Measurements from ENCODE around the gene PITX3.

PITX3 gene

GRCh38 chr10:102247734-102248133 lies 6.4 kb upstream of the PITX3 start:
- Histone ChIP-seq H3K4me3 (ENCODE audit: low read length) (no peak overlapping the region), H3K27me3 (ENCODE audit: control insufficient read depth, insufficient read depth, low read length) (no peaks in the 10 kb centered on the region), H3K4me1 (ENCODE audit: control insufficient read depth, insufficient read depth, low read length) (peaks cover 24% of the 10 kb centered on the region), H3K9ac (ENCODE audit: low read length) (no peak overlapping the region), H3K27ac (ENCODE audit: low read depth, low read length) (no peak overlapping the region), H3K36me3 (ENCODE audit: control insufficient read depth, insufficient read depth, low read length) (no peaks in the 10 kb centered on the region)

GRCh38 chr10:102246261-102246660 lies 4.9 kb upstream of the PITX3 start:
- no peaks in the 10 kb centered on the region for H3K27me3 ChIP-seq (ENCODE audit: control insufficient read depth, insufficient read depth, low read length)
- peak overlapping the region; percentile 97 for H3K4me3 ChIP-seq (ENCODE audit: low read length)
- H3K36me3 ChIP-seq (ENCODE audit: control insufficient read depth, insufficient read depth, low read length): no peaks in the 10 kb centered on the region
- peaks cover 31% of the 10 kb centered on the region for H3K4me1 ChIP-seq (ENCODE audit: control insufficient read depth, insufficient read depth, low read length)
- no peak overlapping the region for H3K9ac ChIP-seq (ENCODE audit: low read length)
- peak overlapping the region; percentile 84 for H3K27ac ChIP-seq (ENCODE audit: low read depth, low read length)

GRCh38 chr10:102245932-102246251 lies 4.6 kb upstream of the PITX3 start:
- peaks cover 31% of the 10 kb centered on the region for H3K4me1 ChIP-seq (ENCODE audit: control insufficient read depth, insufficient read depth, low read length)
- no peaks in the 10 kb centered on the region for H3K36me3 ChIP-seq (ENCODE audit: control insufficient read depth, insufficient read depth, low read length)
- H3K4me3 ChIP-seq (ENCODE audit: low read length): peak overlapping the region; percentile 97
- H3K27me3 ChIP-seq (ENCODE audit: control insufficient read depth, insufficient read depth, low read length): no peaks in the 10 kb centered on the region
- peak overlapping the region; percentile 84 for H3K27ac ChIP-seq (ENCODE audit: low read depth, low read length)
- H3K9ac ChIP-seq (ENCODE audit: low read length): peak overlapping the region; percentile 74

- H3K4me1 ChIP-seq (ENCODE audit: control insufficient read depth, insufficient read depth, low read length): peaks cover 31% of the 10 kb centered on the region
These were observed 4.0 kb upstream of the PITX3 start, which contains the start of gene GBF1 for GRCh38 chr10:102245082-102245931. Gene GBF1 (plus strand): TSS chr10:102245532. CDS start chr10:102258939, 13,407 bp downstream.

GRCh38 chr10:102243309-102243708 lies 2.0 kb upstream of the PITX3 start:
- Histone ChIP-seq H3K9ac (ENCODE audit: low read length) (no peak overlapping the region), H3K4me1 (ENCODE audit: control insufficient read depth, insufficient read depth, low read length) (peaks cover 31% of the 10 kb centered on the region)

More at GRCh38 chr10:102245082-102245931, 4.0 kb upstream of the PITX3 start, which contains the start of gene GBF1:
- Histone ChIP-seq H3K9ac (ENCODE audit: low read length) (peak within 1 kb of the TSS; percentile 74), H3K36me3 (ENCODE audit: control insufficient read depth, insufficient read depth, low read length) (no peaks in the 10 kb centered on the region), H3K27ac (ENCODE audit: low read depth, low read length) (peak within 1 kb of the TSS; percentile 84), H3K4me3 (ENCODE audit: low read length) (peak within 1 kb of the TSS; percentile 97), H3K27me3 (ENCODE audit: control insufficient read depth, insufficient read depth, low read length) (peaks cover 1% of the 10 kb centered on the region)

GRCh38 chr10:102242118-102242485 lies 790 bp upstream of the PITX3 start:
- Histone ChIP-seq H3K9ac (ENCODE audit: low read length) (no peak overlapping the region), H3K27ac (ENCODE audit: low read depth, low read length) (no peak overlapping the region), H3K4me3 (ENCODE audit: low read length) (peak overlapping the region; percentile 78), H3K27me3 (ENCODE audit: control insufficient read depth, insufficient read depth, low read length) (peaks cover 2% of the 10 kb centered on the region), H3K36me3 (ENCODE audit: control insufficient read depth, insufficient read depth, low read length) (no peaks in the 10 kb centered on the region), H3K4me1 (ENCODE audit: control insufficient read depth, insufficient read depth, low read length) (peaks cover 22% of the 10 kb centered on the region)

More at GRCh38 chr10:102243309-102243708, 2.0 kb upstream of the PITX3 start:
- no peaks in the 10 kb centered on the region for H3K36me3 ChIP-seq (ENCODE audit: control insufficient read depth, insufficient read depth, low read length)
- no peak overlapping the region for H3K27ac ChIP-seq (ENCODE audit: low read depth, low read length)
- H3K4me3 ChIP-seq (ENCODE audit: low read length): no peak overlapping the region
- H3K27me3 ChIP-seq (ENCODE audit: control insufficient read depth, insufficient read depth, low read length): peaks cover 2% of the 10 kb centered on the region

- Histone ChIP-seq H3K27ac (ENCODE audit: low read depth, low read length) (no peak overlapping the region), H3K27me3 (ENCODE audit: control insufficient read depth, insufficient read depth, low read length) (peaks cover 2% of the 10 kb centered on the region), H3K36me3 (ENCODE audit: control insufficient read depth, insufficient read depth, low read length) (no peaks in the 10 kb centered on the region), H3K9ac (ENCODE audit: low read length) (no peak overlapping the region), H3K4me3 (ENCODE audit: low read length) (peak overlapping the region; percentile 78), H3K4me1 (ENCODE audit: control insufficient read depth, insufficient read depth, low read length) (peaks cover 11% of the 10 kb centered on the region)
These were observed 274 bp downstream of the PITX3 start for GRCh38 chr10:102241032-102241443.

- peak overlapping the region; percentile 78 for H3K4me3 ChIP-seq (ENCODE audit: low read length)
- peaks cover 5% of the 10 kb centered on the region for H3K27me3 ChIP-seq (ENCODE audit: control insufficient read depth, insufficient read depth, low read length)
- H3K27ac ChIP-seq (ENCODE audit: low read depth, low read length): no peak overlapping the region
- H3K9ac ChIP-seq (ENCODE audit: low read length): no peak overlapping the region
- H3K36me3 ChIP-seq (ENCODE audit: control insufficient read depth, insufficient read depth, low read length): no peaks in the 10 kb centered on the region
- H3K4me1 ChIP-seq (ENCODE audit: control insufficient read depth, insufficient read depth, low read length): peaks cover 10% of the 10 kb centered on the region
These were observed 763 bp downstream of the PITX3 start for GRCh38 chr10:102240467-102241031.

- Histone ChIP-seq H3K4me3 (ENCODE audit: low read length) (no peak overlapping the region), H3K9ac (ENCODE audit: low read length) (no peak overlapping the region), H3K36me3 (ENCODE audit: control insufficient read depth, insufficient read depth, low read length) (no peaks in the 10 kb centered on the region), H3K27me3 (ENCODE audit: control insufficient read depth, insufficient read depth, low read length) (peaks cover 17% of the 10 kb centered on the region), H3K27ac (ENCODE audit: low read depth, low read length) (no peak overlapping the region), H3K4me1 (ENCODE audit: control insufficient read depth, insufficient read depth, low read length) (peaks cover 7% of the 10 kb centered on the region)
These were observed 3.5 kb downstream of the PITX3 start for GRCh38 chr10:102237711-102238252.

GRCh38 chr10:102236006-102236405 lies 5.3 kb downstream of the PITX3 start:
- H3K27ac ChIP-seq (ENCODE audit: low read depth, low read length): no peak overlapping the region
- H3K36me3 ChIP-seq (ENCODE audit: control insufficient read depth, insufficient read depth, low read length): no peaks in the 10 kb centered on the region
- no peaks in the 10 kb centered on the region for H3K4me1 ChIP-seq (ENCODE audit: control insufficient read depth, insufficient read depth, low read length)
- H3K4me3 ChIP-seq (ENCODE audit: low read length): no peak overlapping the region
- H3K9ac ChIP-seq (ENCODE audit: low read length): no peak overlapping the region
- peaks cover 27% of the 10 kb centered on the region for H3K27me3 ChIP-seq (ENCODE audit: control insufficient read depth, insufficient read depth, low read length)

GRCh38 chr10:102235598-102235920 lies 5.8 kb downstream of the PITX3 start:
- H3K27ac ChIP-seq (ENCODE audit: low read depth, low read length): no peak overlapping the region
- no peaks in the 10 kb centered on the region for H3K4me1 ChIP-seq (ENCODE audit: control insufficient read depth, insufficient read depth, low read length)
- H3K9ac ChIP-seq (ENCODE audit: low read length): no peak overlapping the region
- H3K27me3 ChIP-seq (ENCODE audit: control insufficient read depth, insufficient read depth, low read length): peaks cover 31% of the 10 kb centered on the region
- H3K36me3 ChIP-seq (ENCODE audit: control insufficient read depth, insufficient read depth, low read length): no peaks in the 10 kb centered on the region
- no peak overlapping the region for H3K4me3 ChIP-seq (ENCODE audit: low read length)

- no peak overlapping the region for H3K9ac ChIP-seq (ENCODE audit: low read length)
- H3K36me3 ChIP-seq (ENCODE audit: control insufficient read depth, insufficient read depth, low read length): no peaks in the 10 kb centered on the region
- H3K27me3 ChIP-seq (ENCODE audit: control insufficient read depth, insufficient read depth, low read length): peaks cover 32% of the 10 kb centered on the region
- no peak overlapping the region for H3K4me3 ChIP-seq (ENCODE audit: low read length)
- no peaks in the 10 kb centered on the region for H3K4me1 ChIP-seq (ENCODE audit: control insufficient read depth, insufficient read depth, low read length)
- H3K27ac ChIP-seq (ENCODE audit: low read depth, low read length): no peak overlapping the region
These were observed 6.3 kb downstream of the PITX3 start for GRCh38 chr10:102234888-102235597.
